ENCODE data around the gene GLI3.

Gene GLI3

DNA sequence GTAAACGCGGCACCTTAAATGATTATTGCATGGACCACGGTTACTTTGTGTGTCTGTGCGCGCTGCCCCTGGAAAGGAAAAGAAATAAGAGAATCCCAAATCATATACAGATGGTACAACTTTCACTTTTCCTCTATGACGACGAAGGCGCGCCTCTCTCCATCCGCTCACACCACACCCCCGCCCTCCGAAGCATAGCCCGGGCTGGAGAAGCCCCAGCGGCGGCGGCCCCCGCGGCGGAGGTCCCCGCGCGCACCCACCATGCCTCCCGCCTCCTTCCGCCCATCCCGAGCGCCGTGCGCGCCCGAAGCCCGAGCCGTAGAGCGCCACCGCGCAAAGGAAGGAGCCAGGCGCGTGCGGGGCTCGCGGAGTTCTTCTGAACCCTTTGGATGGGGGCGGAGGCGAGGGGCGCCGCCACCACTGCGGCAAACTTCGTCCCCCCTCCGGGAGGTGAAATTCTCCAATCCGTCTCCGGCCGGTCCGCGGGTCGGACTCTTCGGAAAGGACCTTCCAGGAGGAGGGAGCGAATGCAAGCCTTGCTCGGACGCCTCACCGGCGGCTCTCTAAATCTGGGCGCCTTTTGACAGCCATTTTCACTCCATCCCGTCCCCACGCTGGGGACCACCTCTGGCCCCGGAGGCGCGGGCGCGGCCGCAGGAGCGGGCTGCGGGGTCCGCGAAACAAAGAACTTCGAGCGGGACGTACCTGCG is 588 bp downstream of the GLI3 start:
- DNase-seq (ENCODE audit: low spot score) = no peak

GRCh38 chr7:42235741-42236161 is 1.3 kb downstream of the GLI3 start:
- DNase-seq (ENCODE audit: low spot score) = no peak

- no peak for DNase-seq (ENCODE audit: low spot score)
Measured at GRCh38 chr7:42234736-42235135, 2.3 kb downstream of the GLI3 start.

GRCh38 chr7:42233695-42234331 is 3.2 kb downstream of the GLI3 start:
- DNase-seq (ENCODE audit: low spot score) = no peak

GRCh38 chr7:42233171-42233570 is 3.8 kb downstream of the GLI3 start:
- no peak for DNase-seq (ENCODE audit: low spot score)

- no peak for DNase-seq (ENCODE audit: low spot score)
Measured at GRCh38 chr7:42232275-42232674, 4.7 kb downstream of the GLI3 start.

DNA sequence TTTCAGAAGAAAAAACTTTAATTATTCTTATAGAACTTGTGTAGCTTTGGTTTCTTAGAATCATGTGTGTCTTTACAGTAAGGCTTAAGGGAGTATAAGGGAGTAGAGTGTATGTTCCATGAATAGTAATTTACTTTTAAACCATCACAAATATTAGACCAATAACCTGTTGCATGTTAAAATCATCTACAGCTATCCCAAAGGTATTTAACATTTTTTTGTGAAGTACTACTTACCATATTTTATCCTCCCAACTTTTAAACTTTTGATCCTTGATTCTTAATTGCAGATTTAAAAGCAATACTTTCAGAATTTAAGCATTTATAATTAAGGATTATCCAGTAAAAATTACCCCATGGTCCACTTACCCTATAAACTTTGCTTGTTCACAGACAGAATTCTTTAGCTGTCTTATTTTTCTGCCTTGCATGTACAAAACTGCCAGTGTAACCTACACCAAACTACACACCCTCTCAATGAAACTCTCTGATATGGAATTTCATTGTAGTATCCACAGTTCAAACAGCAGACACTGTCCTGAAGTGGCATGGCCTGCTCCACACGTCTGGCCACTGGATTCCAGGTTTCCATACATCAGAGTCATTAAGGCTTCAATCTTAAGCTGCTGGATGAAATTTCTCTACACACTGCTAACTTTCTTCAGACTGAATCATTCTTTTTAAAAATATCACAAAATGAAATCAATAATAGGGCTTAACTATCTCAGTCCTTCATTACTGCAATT is 5.8 kb downstream of the GLI3 start:
- DNase-seq (ENCODE audit: low spot score) = no peak

DNA sequence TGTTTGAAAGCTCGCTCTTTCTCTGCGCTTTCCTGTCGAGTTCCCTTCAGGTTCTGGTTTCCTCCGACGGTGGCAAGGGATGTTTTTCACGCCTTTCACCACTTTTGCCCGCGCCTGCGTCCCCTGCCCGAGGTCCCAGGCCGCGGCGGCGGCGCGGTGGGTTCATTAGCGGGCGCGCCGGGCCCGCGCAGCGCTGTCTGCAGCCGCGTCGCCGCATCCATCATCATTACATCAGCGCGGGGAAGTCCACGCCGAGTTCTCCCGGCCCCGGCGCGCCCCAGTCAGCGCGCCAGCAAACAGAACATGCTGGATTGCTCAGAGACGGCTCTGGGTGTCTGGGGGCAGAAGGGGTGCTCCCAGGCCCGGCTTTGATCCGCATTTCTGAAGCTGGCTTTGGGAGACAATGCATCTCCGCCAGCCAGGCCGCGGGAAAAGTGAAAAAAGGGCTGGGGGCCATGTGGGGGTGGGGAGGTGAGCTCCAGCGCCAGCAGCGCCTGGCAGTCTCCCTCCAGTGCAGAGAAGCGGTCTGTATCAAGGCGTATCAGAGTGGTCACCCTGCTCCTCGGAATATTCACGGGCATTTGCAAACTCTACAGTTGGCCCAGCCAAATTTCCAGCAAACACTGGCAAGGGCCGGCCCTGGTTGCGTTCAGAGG is 8.9 kb downstream of the GLI3 start:
- no peak for DNase-seq (ENCODE audit: low spot score)

GRCh38 chr7:42227541-42227935 is 9.5 kb downstream of the GLI3 start:
- DNase-seq (ENCODE audit: low spot score) = no peak

DNA sequence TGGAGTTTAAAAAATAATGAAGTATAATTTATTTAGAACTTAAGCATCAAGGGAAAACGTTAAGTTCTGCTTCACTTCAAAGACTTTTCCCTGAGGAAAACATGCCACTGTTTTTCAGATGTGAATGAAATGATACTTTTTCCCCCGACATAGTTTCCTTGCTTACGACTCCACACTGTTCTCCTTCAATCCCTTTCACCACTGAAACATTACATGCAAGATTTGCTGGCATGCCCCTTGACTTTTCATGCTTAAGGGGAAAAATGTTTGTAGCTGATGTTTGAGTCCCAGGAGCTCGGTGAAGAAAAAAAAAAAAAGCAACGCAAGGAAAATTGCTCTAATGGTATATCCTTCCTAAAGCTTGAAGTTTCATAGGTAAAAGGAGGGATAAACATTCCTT is 10.0 kb downstream of the GLI3 start:
- no peak for DNase-seq (ENCODE audit: low spot score)

GRCh38 chr7:42226354-42226941 is 10.6 kb downstream of the GLI3 start:
- DNase-seq (ENCODE audit: low spot score) = no peak

DNA sequence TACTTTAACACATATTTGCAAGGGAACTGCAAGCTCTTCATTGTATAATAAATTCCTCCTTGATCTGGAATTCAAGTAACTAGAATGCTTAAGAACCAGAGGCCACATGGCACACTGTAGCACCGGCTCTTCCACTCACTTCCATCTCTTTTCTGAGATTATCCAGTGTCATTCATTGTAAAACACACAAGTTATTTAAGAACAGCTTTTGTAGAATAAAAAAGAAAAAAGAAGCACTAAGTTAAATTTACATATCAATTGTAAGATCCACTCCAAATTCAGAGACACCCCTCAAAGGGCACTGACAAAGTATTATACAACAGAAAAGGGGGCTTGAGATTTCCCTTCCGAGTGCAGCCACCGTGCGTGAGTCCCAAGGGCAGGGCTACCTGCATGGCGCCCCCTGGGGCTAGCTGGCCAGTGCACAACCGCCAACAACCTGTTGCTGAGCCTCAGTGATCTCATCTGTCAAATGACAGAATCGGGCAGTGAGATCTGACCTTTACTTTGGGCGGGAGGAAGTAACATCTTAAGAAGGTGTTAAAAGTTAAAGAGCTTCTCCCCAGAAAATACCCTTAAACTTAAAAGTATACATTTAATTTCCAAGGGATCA is 12.5 kb downstream of the GLI3 start:
- no peak for DNase-seq (ENCODE audit: low spot score)

DNA sequence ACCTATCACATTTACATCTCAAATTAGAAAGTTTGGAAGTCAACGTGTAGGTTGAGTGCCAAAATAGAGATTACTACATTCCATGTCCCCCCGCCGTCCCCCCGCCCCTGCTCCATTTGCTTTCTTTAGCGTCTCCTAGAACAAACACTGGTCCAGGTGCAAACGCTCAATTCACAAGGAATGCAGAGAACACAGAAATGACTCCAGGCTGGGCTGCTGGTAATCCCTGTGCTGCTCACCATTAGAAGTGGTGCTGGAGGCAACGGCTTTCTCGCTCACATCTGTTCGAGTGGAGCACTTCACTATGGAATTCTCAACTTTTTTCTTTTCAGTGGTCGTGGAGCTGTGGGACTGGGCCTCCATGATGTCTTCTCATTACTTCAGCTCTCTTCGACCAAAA is 14.1 kb downstream of the GLI3 start:
- no peak for DNase-seq (ENCODE audit: low spot score)

GRCh38 chr7:42222125-42222524 is 14.9 kb downstream of the GLI3 start:
- no peak for DNase-seq (ENCODE audit: low spot score)

DNA sequence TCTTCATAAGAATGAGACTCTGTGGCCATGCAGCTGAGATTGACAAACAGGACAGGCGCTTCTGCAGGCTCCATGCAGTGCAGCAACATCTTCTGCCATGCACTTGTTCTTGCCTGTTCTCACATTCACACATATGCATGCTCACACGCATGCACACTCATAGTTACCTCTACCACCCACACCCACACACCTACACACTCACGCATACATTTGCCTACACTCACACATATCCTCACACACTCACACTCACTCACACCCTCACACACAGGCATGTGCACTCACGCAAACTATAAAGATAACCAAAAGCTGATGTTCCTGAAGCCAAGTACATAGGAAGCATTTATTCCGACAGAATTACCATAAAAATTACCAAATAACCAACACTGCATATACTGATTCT is 15.7 kb downstream of the GLI3 start:
- DNase-seq (ENCODE audit: low spot score) = no peak

DNA sequence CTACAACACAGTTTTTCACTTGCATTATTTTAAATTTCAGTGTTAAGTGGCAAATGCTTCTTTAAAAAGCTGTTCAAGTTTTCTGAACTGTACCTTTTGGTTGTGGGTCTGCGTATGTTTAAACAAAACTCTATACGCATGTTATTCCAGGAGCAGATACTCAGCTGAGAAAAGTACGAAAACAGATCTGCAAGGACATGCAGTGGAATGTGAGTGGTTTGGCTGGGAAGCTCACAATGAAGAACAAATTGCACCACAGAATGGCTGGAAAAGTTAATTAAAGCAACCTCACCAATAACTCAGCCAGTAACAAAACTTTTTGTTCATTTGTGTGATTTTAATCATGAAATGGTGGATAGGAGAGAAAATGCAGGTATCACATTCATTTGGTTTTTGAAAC is 17.6 kb downstream of the GLI3 start:
- no peak for DNase-seq (ENCODE audit: low spot score)

DNA sequence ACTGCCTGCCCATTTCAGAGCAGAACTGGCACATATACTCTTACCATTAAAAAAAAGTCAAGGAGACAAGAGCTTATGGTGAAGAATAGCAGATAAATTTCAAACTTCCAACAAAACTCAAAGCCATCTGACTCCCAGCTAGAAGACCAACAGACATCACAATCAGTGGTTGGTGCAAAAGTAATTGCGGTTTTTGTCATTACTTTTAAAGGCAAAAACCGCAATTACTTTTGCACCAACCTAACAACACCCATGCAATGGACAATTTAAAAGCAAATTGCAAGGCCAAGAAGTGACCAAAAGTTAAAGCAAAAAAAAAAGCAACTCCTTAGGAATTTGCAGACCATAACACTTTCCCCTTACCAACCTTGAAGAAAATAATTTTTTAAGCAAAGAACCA is 18.8 kb downstream of the GLI3 start:
- no peak for DNase-seq (ENCODE audit: low spot score)

DNA sequence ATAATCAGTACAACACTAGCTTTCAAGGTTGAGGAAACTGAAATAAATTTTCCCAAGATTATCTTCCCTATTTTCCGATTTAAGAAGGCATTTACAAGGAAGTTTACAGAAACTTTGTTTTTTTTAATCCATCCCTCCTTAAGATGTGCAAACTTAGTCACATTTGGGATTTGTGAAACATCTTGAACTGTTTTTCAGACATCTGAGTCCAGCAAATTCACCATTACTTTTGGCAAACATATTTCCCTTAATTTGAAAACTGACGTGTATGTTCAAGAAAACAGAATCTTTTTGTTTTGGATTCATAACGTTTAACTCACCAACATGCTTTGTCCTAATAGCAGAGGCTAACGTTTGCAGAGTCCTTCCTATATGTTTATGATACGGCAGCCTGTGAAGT is 19.5 kb downstream of the GLI3 start:
- DNase-seq (ENCODE audit: low spot score) = no peak

- no peak for DNase-seq (ENCODE audit: low spot score)
Measured at GRCh38 chr7:42217053-42217452, 20.0 kb downstream of the GLI3 start.

DNA sequence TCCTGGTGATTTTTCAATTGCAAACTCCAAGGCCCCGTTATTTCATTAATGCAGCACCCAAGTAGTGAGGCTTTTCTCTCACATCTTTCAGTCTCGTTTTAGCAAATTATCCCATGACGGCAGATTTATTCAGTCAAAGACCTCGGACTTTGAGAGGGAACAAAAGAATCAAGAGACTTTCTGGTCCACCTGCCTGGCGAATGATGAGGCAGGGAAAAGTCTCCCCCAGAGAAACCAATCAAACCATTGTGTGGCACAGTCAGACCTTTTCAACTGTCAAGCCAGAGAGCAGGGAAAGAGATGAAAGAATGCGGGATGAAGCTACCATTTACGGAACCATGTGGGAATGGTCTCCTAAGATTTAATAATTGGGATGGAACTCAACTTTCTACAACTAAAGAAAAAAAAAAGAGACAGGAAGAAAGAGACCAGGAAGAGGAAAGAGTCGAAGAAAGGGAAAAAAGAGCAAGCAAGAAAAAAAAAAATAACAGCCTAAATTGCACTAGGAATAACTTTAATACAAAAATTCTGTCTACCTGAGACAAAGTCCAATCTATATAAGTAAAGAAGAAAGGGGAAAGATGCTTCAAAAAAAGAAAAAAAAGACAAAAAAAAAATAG is 22.8 kb downstream of the GLI3 start:
- no peak for DNase-seq (ENCODE audit: low spot score)

DNA sequence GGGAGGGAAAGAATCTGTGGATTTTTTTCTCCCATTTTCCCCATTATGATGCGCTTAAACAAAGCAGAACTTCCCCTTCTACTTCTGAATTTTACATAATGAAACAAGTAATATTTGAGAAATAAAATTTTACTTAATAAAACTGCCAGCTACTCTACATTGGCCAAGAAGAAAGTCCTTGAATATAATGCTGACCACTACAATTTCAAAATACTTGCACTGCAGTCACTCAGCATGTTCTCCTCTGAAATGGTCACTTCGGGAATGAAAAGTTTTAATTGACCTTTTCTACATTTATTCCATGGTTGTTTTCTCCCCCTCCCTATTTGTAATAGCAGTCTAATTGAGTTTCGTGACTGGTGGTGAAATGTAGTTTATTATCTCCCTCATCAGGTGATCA is 23.9 kb downstream of the GLI3 start:
- no peak for DNase-seq (ENCODE audit: low spot score)

Measured in RKO (cell line).